Measurements from ENCODE around the gene SMTNL2.

Gene SMTNL2

GRCh38 chr17:4584101-4584916 lies at the start of gene SMTNL2:
SMTNL2 (plus strand) TSS chr17:4584529; CDS start chr17:4584606, 77 bp downstream.
- no peak for DNase-seq

GRCh38 chr17:4534928-4535666 lies 49.2 kb upstream of the SMTNL2 start:
- no peak for DNase-seq

- DNase-seq: no peak
These were observed 48.6 kb upstream of the SMTNL2 start for GRCh38 chr17:4535667-4536258.

GRCh38 chr17:4536259-4536741 lies 48.0 kb upstream of the SMTNL2 start:
- no peak for DNase-seq

- DNase-seq: no peak
These were observed 47.5 kb upstream of the SMTNL2 start for GRCh38 chr17:4536742-4537411.

GRCh38 chr17:4537451-4538235 lies 46.7 kb upstream of the SMTNL2 start:
- DNase-seq: no peak

- DNase-seq: no peak
These were observed 45.9 kb upstream of the SMTNL2 start for GRCh38 chr17:4538236-4539002.

GRCh38 chr17:4539025-4539424 lies 45.3 kb upstream of the SMTNL2 start:
- DNase-seq: no peak

GRCh38 chr17:4539576-4540223 lies 44.6 kb upstream of the SMTNL2 start:
- DNase-seq: no peak

- no peak for DNase-seq
These were observed 44.1 kb upstream of the SMTNL2 start for GRCh38 chr17:4540224-4540651.

GRCh38 chr17:4540687-4541327 lies 43.5 kb upstream of the SMTNL2 start:
- no peak for DNase-seq

- no peak for DNase-seq
These were observed 42.9 kb upstream of the SMTNL2 start for GRCh38 chr17:4541328-4542002.

- DNase-seq: no peak
These were observed 42.2 kb upstream of the SMTNL2 start for GRCh38 chr17:4542003-4542725.

GRCh38 chr17:4542726-4543191 lies 41.6 kb upstream of the SMTNL2 start:
- DNase-seq: no peak

- DNase-seq: no peak
These were observed 40.7 kb upstream of the SMTNL2 start for GRCh38 chr17:4543557-4544026.

GRCh38 chr17:4544135-4544950 lies 40.0 kb upstream of the SMTNL2 start:
- DNase-seq: no peak

GRCh38 chr17:4544951-4545216 lies 39.4 kb upstream of the SMTNL2 start:
- no peak for DNase-seq

All from KG1 (cell line).